Body of pancreas (tissue), 4 donors: ENCODE data around the gene NUP155. TPM values are rescaled to one million over a fixed set of nuclear protein-coding genes. Genes with fewer than 3 reads are reported as not detected.
A peak's percentile ranks its signal among the peaks of the same experiment; 100 is the strongest.
"Not testable (repeated sequence)": the region's sequence is repeated elsewhere in the genome, so short reads cannot be mapped to it uniquely, and the experiment has no call there.

ENCODE experiments used
- ATAC-seq: fragments of 150-250 bp; one replicate; pipeline ENCODE4 v1.9.1; 2016
- DNase-seq, 4 donors: peaks; one replicate each; pipeline ENCODE4 v3.0.0-alpha.2; 2019
- H3K27ac ChIP-seq, 4 donors: fragments of 200-600 bp; sonication (generic); 1 replicate in 3 of 4; 2 replicates in 1 of 4; pipeline versions ENCODE4 v1.5.1 to v1.6.1; 2016 to 2019; ENCODE audit warnings: mild to moderate bottlenecking in 1 of 4, mixed read lengths in 1 of 4, moderate library complexity in 1 of 4
- H3K27me3 ChIP-seq, 2 donors: fragments of 200-600 bp; sonication (generic); one replicate each; pipeline ENCODE4 v1.6.0; 2016; ENCODE audit warnings: mild to moderate bottlenecking in 1 of 2
- H3K36me3 ChIP-seq, 2 donors: fragments of 200-600 bp; sonication (generic); replicated peaks in 1 of 2; 2 replicates each; pipeline ENCODE4 v1.5.1; 2016; ENCODE audit warnings: low read depth in 2 of 2; ENCODE audit not compliant: insufficient read depth in 1 of 2
- H3K4me1 ChIP-seq: fragments of 200-600 bp; sonication (generic); one replicate; pipeline ENCODE4 v1.6.0; 2016
- H3K4me3 ChIP-seq, 2 donors: fragments of 200-600 bp; sonication (generic); 1 replicate in 1 of 2; 2 replicates in 1 of 2; pipeline ENCODE4 v1.5.1; 2016 to 2019
- H3K9me3 ChIP-seq, 3 donors: fragments of 200-600 bp; sonication (generic); 1 replicate in 2 of 3; 2 replicates in 1 of 3; pipeline ENCODE4 v1.5.1; 2016
- CTCF ChIP-seq, 7 experiments: fragments of 450-650 bp in 4 of 7; fragments of 200-600 bp in 3 of 7; sonication (generic) in 3 of 7; IDR thresholded peaks; one replicate each; pipeline ENCODE4 v1.5.1; 2016 to 2019; ENCODE audit warnings: antibody characterized with exemption in 7 of 7
- POLR2A ChIP-seq, 3 donors: fragments of 450-650 bp; IDR thresholded peaks; one replicate each; pipeline ENCODE4 v1.6.1; 2016; ENCODE audit warnings: antibody characterized with exemption in 3 of 3, mild to moderate bottlenecking in 2 of 3
- WGBS, 2 donors: methylation state at CpG; one replicate each; pipeline ENCODE4 v1.1.5; 2017; 5-methylcytosine and 5-hydroxymethylcytosine counted together
- intact Hi-C: fragments of 100-400 bp; cut with DNase I; formaldehyde crosslinking; loops from one replicate; pipeline ENCODE4 v1.15.1; 2023
- total RNA-seq, 2 donors: library from RNA; depleted of rRNA; stranded (reverse); fragments of >200 nt; gene quantifications; one replicate each; pipeline ENCODE4 v1.1.0, GENCODE V29; 2016

Gene NUP155
- total RNA-seq, 2 donors from 2014 or later = 10.2 to 10.6 TPM

- Histone ChIP-seq H3K36me3 (peaks cover 10 to 14% of the 10 kb centered on the region in 2 donors), H3K27ac (no peak overlapping the region), H3K4me1 (no peaks in the 10 kb centered on the region), H3K4me3 (no peak overlapping the region), H3K27me3 (no peaks in the 10 kb centered on the region), H3K9me3 (no peaks in the 10 kb centered on the region)
- no peak for ATAC-seq
- intact Hi-C loops = no loop called here
- no peak for TF ChIP-seq CTCF (IDR thresholded peaks at IDR 0.05)
- no peak for TF ChIP-seq POLR2A (IDR thresholded peaks at IDR 0.05)
- WGBS, 2 donors = 87 to 89% methylated on average over 5 of the region's 5 CpGs
- DNase-seq = no peak
Observed at GRCh38 chr5:37396352-37396751, 25.4 kb upstream of the NUP155 start.

GRCh38 chr5:37391591-37391990 lies 20.7 kb upstream of the NUP155 start:
- no peak for TF ChIP-seq POLR2A (IDR thresholded peaks at IDR 0.05)
- TF ChIP-seq CTCF (IDR thresholded peaks at IDR 0.05) = no peak
- Histone ChIP-seq H3K27ac (no peak overlapping the region), H3K36me3 (peaks cover 10 to 11% of the 10 kb centered on the region in 2 donors), H3K4me3 (no peak overlapping the region), H3K9me3 (no peaks in the 10 kb centered on the region), H3K27me3 (no peaks in the 10 kb centered on the region), H3K4me1 (no peaks in the 10 kb centered on the region)
- DNase-seq (no peak), ATAC-seq (no peak)
- intact Hi-C loops = no loop called here
- WGBS, 2 donors = 69 to 75% methylated on average over 3 of the region's 3 CpGs

- ATAC-seq (peak; percentile 99), DNase-seq (peak; percentile 81 to 88 (median 86))
- H3K27me3 ChIP-seq, H3K9me3 ChIP-seq, H3K4me1 ChIP-seq, H3K36me3 ChIP-seq, intact Hi-C loops: not testable (repeated sequence)
- 0 to 1% methylated on average over 12 to 39 of the region's 39 CpGs for WGBS, 2 donors
- TF ChIP-seq POLR2A (IDR thresholded peaks at IDR 0.05) = peak; percentile 14 to 71 (median 64)
- TF ChIP-seq CTCF (IDR thresholded peaks at IDR 0.05) = peak; percentile 40 to 96 (median 60)
- Histone ChIP-seq H3K27ac (peak within 1 kb of the TSS in 3 of 4 donors; percentile 30 to 70 (median 39)), H3K4me3 (peak within 1 kb of the TSS; percentile 96 to 98)
Observed at GRCh38 chr5:37379100-37379628, 8.3 kb upstream of the NUP155 start, which contains the start of gene WDR70. WDR70 (plus strand) TSS chr5:37379318; CDS start chr5:37379368, 50 bp downstream.

- 82 to 85% methylated on average over 12 of the region's 12 CpGs for WGBS, 2 donors
- DNase-seq, intact Hi-C loops: not testable (repeated sequence)
Observed at GRCh38 chr5:37378066-37378465, 7.2 kb upstream of the NUP155 start.

GRCh38 chr5:37375091-37375490 lies 4.2 kb upstream of the NUP155 start:
- Histone ChIP-seq H3K9me3 (no peaks in the 10 kb centered on the region), H3K27me3 (no peaks in the 10 kb centered on the region), H3K27ac (no peak overlapping the region), H3K4me1 (peaks cover 4% of the 10 kb centered on the region), H3K36me3 (no peaks in the 10 kb centered on the region), H3K4me3 (no peak overlapping the region)
- intact Hi-C loops = no loop called here
- DNase-seq (no peak), ATAC-seq (no peak)
- TF ChIP-seq POLR2A (IDR thresholded peaks at IDR 0.05) (no peak), CTCF (IDR thresholded peaks at IDR 0.05) (no peak)
- WGBS, 2 donors = 63 to 67% methylated on average over 3 of the region's 3 CpGs

More at GRCh38 chr5:37378066-37378465, 7.2 kb upstream of the NUP155 start:
- not testable (repeated sequence) for H3K36me3 ChIP-seq, H3K27me3 ChIP-seq, H3K4me3 ChIP-seq, H3K4me1 ChIP-seq, H3K9me3 ChIP-seq, ATAC-seq, H3K27ac ChIP-seq
